ENCODE measurements around the gene GRAPL. TPM values are rescaled to one million over a fixed set of nuclear protein-coding genes. Genes with fewer than 3 reads are reported as not detected.
"Not testable (repeated sequence)": the region's sequence is repeated elsewhere in the genome, so short reads cannot be mapped to it uniquely, and the experiment has no call there.

Gene GRAPL
- total and polyA plus RNA-seq, 9 donors = 0.76 to 5.1 (median 1.8) TPM; not detected in 1

DNA sequence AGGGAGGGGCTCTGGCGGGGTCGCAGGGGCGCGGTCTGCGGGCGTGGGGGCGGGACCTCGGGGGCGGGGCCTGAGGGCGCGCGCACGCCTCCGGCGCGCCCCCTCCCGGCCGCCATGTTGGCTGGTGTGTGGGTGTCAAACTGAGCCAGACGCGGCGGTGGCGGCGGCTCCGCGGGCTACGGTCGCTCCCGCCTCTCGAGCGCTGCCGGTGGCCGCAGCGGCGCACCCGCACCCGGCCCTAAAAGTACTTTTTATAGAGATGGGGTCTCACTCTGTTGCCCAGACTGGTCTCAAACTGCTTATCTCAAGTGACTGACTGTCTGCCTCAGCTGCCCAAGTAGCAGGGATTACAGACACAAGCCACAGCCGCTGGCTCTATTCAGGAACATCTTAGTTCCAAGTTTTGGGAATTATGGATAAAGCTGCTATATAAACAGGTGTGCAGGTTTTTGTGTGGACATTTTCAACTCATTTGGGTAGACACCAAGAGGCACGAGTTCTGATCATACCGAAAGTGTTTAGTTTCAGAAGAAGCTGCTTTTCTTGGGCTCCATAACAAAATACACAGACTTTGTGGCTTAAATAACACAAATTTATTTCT lies 16.2 kb upstream of the GRAPL start:
- WGBS, 3 donors = 0% methylated on average over 7 to 39 of the region's 39 CpGs

GRCh38 chr17:19111801-19112458 lies 15.5 kb upstream of the GRAPL start:
- H3K36me3 ChIP-seq; H3K9me3 ChIP-seq; intact Hi-C loops (cut with DNase I); H3K27me3 ChIP-seq; H3K4me1 ChIP-seq (ENCODE audit: insufficient read depth): not testable (repeated sequence)
- peak; percentile 93 for TF ChIP-seq POLR2A (IDR thresholded peaks at IDR 0.05)
- H3K27ac ChIP-seq = peak overlapping the region in 1 of 2 donors; percentile 75
- H3K4me3 ChIP-seq = peak overlapping the region; percentile 34
- DNase-seq = peak; percentile 22 to 86 (median 42)
- WGBS, 3 donors = 0 to 2% methylated on average over 23 to 31 of the region's 47 CpGs; no CpG with 5 or more reads in 1 of the 3 donors

More for the DNA sequence above, 16.2 kb upstream of the GRAPL start:
- H3K36me3 ChIP-seq; H3K27me3 ChIP-seq; H3K4me1 ChIP-seq (ENCODE audit: insufficient read depth); H3K9me3 ChIP-seq; intact Hi-C loops (cut with DNase I): not testable (repeated sequence)
- H3K4me3 ChIP-seq = peak overlapping the region; percentile 36
- TF ChIP-seq POLR2A (IDR thresholded peaks at IDR 0.05) = peak; percentile 93
- TF ChIP-seq, protein P1, sequence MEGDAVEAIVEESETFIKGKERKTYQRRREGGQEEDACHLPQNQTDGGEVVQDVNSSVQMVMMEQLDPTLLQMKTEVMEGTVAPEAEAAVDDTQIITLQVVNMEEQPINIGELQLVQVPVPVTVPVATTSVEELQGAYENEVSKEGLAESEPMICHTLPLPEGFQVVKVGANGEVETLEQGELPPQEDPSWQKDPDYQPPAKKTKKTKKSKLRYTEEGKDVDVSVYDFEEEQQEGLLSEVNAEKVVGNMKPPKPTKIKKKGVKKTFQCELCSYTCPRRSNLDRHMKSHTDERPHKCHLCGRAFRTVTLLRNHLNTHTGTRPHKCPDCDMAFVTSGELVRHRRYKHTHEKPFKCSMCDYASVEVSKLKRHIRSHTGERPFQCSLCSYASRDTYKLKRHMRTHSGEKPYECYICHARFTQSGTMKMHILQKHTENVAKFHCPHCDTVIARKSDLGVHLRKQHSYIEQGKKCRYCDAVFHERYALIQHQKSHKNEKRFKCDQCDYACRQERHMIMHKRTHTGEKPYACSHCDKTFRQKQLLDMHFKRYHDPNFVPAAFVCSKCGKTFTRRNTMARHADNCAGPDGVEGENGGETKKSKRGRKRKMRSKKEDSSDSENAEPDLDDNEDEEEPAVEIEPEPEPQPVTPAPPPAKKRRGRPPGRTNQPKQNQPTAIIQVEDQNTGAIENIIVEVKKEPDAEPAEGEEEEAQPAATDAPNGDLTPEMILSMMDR (IDR thresholded peaks at IDR 0.05) = peak in 2 of 3 donors; percentile 62 to 68
- H3K27ac ChIP-seq = peak overlapping the region; percentile 75 to 78
- peak; percentile 76 to 86 (median 80) for DNase-seq

DNA sequence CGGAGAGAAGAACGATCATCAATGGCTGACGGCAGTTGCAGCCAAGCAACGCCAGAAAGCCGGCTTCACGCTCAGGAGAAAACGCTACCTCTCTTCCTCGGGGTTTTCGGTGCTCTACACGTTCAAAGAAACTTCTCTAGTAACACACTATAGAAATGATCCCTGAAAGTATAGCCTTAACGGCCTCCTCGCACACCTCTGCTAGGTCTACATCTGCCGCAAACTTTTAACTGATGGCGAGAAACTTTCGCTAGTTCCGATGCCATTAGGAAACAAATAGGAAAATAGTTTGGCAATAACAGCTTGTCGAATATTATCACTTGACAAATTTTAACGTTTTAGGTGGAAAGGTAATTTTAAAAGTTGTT lies 14.9 kb upstream of the GRAPL start:
- H3K4me3 ChIP-seq; intact Hi-C loops (cut with DNase I); H3K36me3 ChIP-seq; H3K9me3 ChIP-seq; H3K27me3 ChIP-seq; H3K27ac ChIP-seq; H3K4me1 ChIP-seq (ENCODE audit: insufficient read depth): not testable (repeated sequence)
- DNase-seq = peak in 3 of 5 donors; percentile 3 to 13 (median 7)
- 0% methylated on average over 5 of the region's 18 CpGs; no CpG with 5 or more reads in 2 of the 3 donors for WGBS, 3 donors

DNA sequence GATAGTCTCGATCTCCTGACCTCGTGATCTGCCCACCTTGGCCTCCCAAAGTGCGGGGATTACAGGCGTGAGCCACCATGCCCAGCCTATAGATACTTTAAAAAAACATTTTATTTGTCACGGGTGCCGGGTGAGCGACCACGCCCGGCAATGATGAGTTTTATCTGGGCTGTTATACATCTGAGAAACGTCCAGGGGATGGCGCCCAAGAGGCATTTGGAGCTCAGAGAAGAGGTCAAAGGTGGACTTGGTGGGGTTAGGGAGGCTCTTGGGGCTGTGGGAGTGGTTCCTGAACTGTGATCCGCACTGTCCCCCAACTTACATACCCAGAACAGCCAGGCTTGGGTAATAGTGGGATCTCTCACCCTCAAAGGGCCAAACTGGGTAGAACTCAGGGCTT lies 8.7 kb upstream of the GRAPL start:
- H3K27ac ChIP-seq; H3K27me3 ChIP-seq; DNase-seq; H3K9me3 ChIP-seq; intact Hi-C loops (cut with DNase I); H3K4me3 ChIP-seq; H3K36me3 ChIP-seq; H3K4me1 ChIP-seq (ENCODE audit: insufficient read depth): not testable (repeated sequence)
- WGBS, 3 donors = no CpG with 5 or more reads among the region's 12 CpGs

- H3K4me3 ChIP-seq; H3K27ac ChIP-seq; H3K27me3 ChIP-seq; DNase-seq; H3K9me3 ChIP-seq; intact Hi-C loops (cut with DNase I); H3K36me3 ChIP-seq; H3K4me1 ChIP-seq (ENCODE audit: insufficient read depth): not testable (repeated sequence)
- WGBS, 3 donors = 85% methylated on average over 4 of the region's 7 CpGs; no CpG with 5 or more reads in 2 of the 3 donors
Measured at GRCh38 chr17:19125289-19125688, 2.1 kb upstream of the GRAPL start.

GRCh38 chr17:19129500-19129899 lies 2.1 kb downstream of the GRAPL start:
- H3K9me3 ChIP-seq; DNase-seq; intact Hi-C loops (cut with DNase I); H3K36me3 ChIP-seq; H3K27ac ChIP-seq; H3K4me1 ChIP-seq (ENCODE audit: insufficient read depth); H3K4me3 ChIP-seq; H3K27me3 ChIP-seq: not testable (repeated sequence)
- WGBS, 3 donors = no CpG with 5 or more reads among the region's 9 CpGs

DNA sequence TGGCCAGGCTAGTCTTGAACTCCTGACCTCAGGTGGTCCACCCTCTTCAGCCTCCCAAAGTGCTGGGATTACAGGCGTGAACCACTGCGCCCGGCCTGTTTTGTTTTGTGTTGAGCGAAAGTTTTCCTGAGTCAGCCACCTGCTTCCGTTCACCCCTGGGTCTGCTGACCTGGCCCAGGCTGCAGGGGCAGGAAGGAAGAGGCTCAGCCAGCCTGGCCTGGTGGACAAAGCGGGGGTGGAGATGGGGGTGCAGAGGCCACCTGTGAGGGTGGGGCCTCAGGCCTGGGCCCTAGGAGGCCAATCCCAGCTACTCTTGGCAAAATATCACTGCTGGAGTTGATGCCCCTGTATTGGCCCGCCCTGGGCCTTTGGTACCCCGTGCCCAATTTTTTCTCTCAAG lies 3.7 kb downstream of the GRAPL start:
- no CpG with 5 or more reads among the region's 8 CpGs for WGBS, 3 donors
- DNase-seq; H3K27ac ChIP-seq; intact Hi-C loops (cut with DNase I); H3K4me3 ChIP-seq; H3K27me3 ChIP-seq; H3K36me3 ChIP-seq; H3K9me3 ChIP-seq; H3K4me1 ChIP-seq (ENCODE audit: insufficient read depth): not testable (repeated sequence)

- H3K4me1 ChIP-seq (ENCODE audit: insufficient read depth); DNase-seq; intact Hi-C loops (cut with DNase I); H3K4me3 ChIP-seq; H3K27ac ChIP-seq; H3K36me3 ChIP-seq; H3K27me3 ChIP-seq; H3K9me3 ChIP-seq: not testable (repeated sequence)
- WGBS, 3 donors = no CpG with 5 or more reads among the region's 14 CpGs
Measured at GRCh38 chr17:19131772-19132171, 4.4 kb downstream of the GRAPL start.

DNA sequence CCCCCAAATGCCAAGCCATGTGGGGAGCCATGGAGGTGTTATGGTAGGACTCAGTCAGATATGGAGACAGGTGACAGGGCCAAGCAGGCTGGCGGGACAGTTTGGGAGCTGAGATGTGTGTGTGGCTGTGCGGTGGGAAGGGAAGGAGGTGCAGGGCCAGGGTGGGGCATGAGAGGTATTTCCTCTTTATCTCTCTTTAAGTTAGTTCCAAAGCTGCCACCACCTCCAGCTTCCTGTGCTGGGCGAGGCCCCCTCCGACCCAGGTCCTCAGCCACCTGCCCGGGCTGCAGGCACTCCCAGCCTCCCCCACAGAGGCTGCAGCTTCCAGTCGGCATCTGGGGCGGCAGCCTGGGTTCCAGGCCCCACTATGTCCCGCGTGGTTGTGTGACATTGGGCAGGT lies 6.4 kb downstream of the GRAPL start:
- H3K27ac ChIP-seq; H3K4me1 ChIP-seq (ENCODE audit: insufficient read depth); intact Hi-C loops (cut with DNase I); H3K27me3 ChIP-seq; DNase-seq; H3K9me3 ChIP-seq; H3K36me3 ChIP-seq; H3K4me3 ChIP-seq: not testable (repeated sequence)
- no CpG with 5 or more reads among the region's 9 CpGs for WGBS, 3 donors

- H3K4me1 ChIP-seq (ENCODE audit: insufficient read depth); H3K9me3 ChIP-seq; H3K27me3 ChIP-seq; H3K36me3 ChIP-seq; DNase-seq; intact Hi-C loops (cut with DNase I); H3K4me3 ChIP-seq; H3K27ac ChIP-seq: not testable (repeated sequence)
- WGBS, 3 donors = no CpG with 5 or more reads among the region's 13 CpGs
Measured at GRCh38 chr17:19135391-19135790, 8.0 kb downstream of the GRAPL start.

- no CpG with 5 or more reads among the region's 17 CpGs for WGBS, 3 donors
- H3K4me1 ChIP-seq (ENCODE audit: insufficient read depth); H3K36me3 ChIP-seq; DNase-seq; H3K4me3 ChIP-seq; H3K9me3 ChIP-seq; intact Hi-C loops (cut with DNase I); H3K27ac ChIP-seq; H3K27me3 ChIP-seq: not testable (repeated sequence)
Measured at GRCh38 chr17:19136138-19136537, 8.7 kb downstream of the GRAPL start.

Data from ovary (tissue), 9 donors.